IMR-90 (cell line): Measurements from ENCODE around the gene WDR5. TPM values are rescaled to one million over a fixed set of nuclear protein-coding genes. Genes with fewer than 3 reads are reported as not detected.

Source experiments
- ATAC-seq: fragments of 200-7000 bp; cut with Tn5 transposase; 2 replicates; pipeline ENCODE4 v1.9.1; 2020; ENCODE audit warnings: low read depth, mild to moderate bottlenecking, moderate library complexity
- BruUV-seq: library from RNA; stranded (reverse); fragments of 400-500 nt; replicated peaks from 2 replicates; lab custom pipeline; 2021; lab: Mats Ljungman, UMichigan
- CTCF ChIA-PET: fragments of 300-600 bp; formaldehyde crosslinking; extraction: SDS; loops from one replicate; lab custom pipeline; 2021; ENCODE audit warnings: antibody characterized with exemption; lab: Yijun Ruan, JAX
- POLR2A ChIA-PET: fragments of 300-600 bp; sonication (Branson Sonifier 250); formaldehyde crosslinking; loops from one replicate; lab custom pipeline; 2022; ENCODE audit warnings: antibody characterized with exemption; ENCODE audit not compliant: unreplicated experiment; lab: Charles Lee
- DNase-seq: peaks from one replicate; pipeline ENCODE4 v3.0.0; 2013
- H2AFZ ChIP-seq: replicated peaks from 2 replicates; pipeline ENCODE3; 2013; ENCODE audit warnings: low read length, mild to moderate bottlenecking; ENCODE audit not compliant: poor library complexity
- H2AK5ac ChIP-seq: 2 replicates; pipeline ENCODE4 v1.6.1; 2013; ENCODE audit warnings: low read depth, low read length, inconsistent platforms
- H2AK9ac ChIP-seq: replicated peaks from 2 replicates; pipeline ENCODE3; 2013; ENCODE audit warnings: mild to moderate bottlenecking, low read depth, low read length, moderate library complexity; ENCODE audit not compliant: poor library complexity
- H2BK120ac ChIP-seq: 2 replicates; pipeline ENCODE4 v1.6.1; 2013; ENCODE audit warnings: low read depth, low read length, inconsistent platforms
- H2BK15ac ChIP-seq: 3 replicates; pipeline ENCODE4 v1.6.1; 2013; ENCODE audit warnings: low read depth, low read length, inconsistent platforms
- H2BK20ac ChIP-seq: 2 replicates; pipeline ENCODE4 v1.6.1; 2013; ENCODE audit warnings: low read depth, mild to moderate bottlenecking, inconsistent platforms, low read length, moderate library complexity
- H2BK5ac ChIP-seq: 2 replicates; pipeline ENCODE4 v1.6.1; 2013; ENCODE audit warnings: mild to moderate bottlenecking, low read depth, low read length, inconsistent platforms; ENCODE audit not compliant: poor library complexity, severe bottlenecking
- H3K14ac ChIP-seq: replicated peaks from 2 replicates; pipeline ENCODE4 v1.6.1; 2013; ENCODE audit warnings: low read depth, low read length, inconsistent platforms
- H3K18ac ChIP-seq: 2 replicates; pipeline ENCODE4 v1.6.1; 2013; ENCODE audit warnings: low read depth, low read length, control low read depth
- H3K23ac ChIP-seq: 2 replicates; pipeline ENCODE4 v1.6.1; 2013; ENCODE audit warnings: low read depth, low read length, inconsistent platforms
- H3K27ac ChIP-seq: 2 replicates; pipeline ENCODE4 v1.5.1; 2013; ENCODE audit warnings: mild to moderate bottlenecking, control low read depth, low read length; ENCODE audit not compliant: insufficient read depth
- H3K27me3 ChIP-seq: 2 replicates; pipeline ENCODE4 v1.6.1; 2013; ENCODE audit warnings: low read length; ENCODE audit not compliant: control insufficient read depth, insufficient read depth
- H3K36me3 ChIP-seq: 2 replicates; pipeline ENCODE4 v1.6.1; 2013; ENCODE audit warnings: low read length, mixed read lengths; ENCODE audit not compliant: control insufficient read depth, insufficient read depth
- H3K4ac ChIP-seq: 2 replicates; pipeline ENCODE4 v1.6.1; 2013; ENCODE audit warnings: low read depth, low read length, inconsistent platforms
- H3K4me1 ChIP-seq: 2 replicates; pipeline ENCODE4 v1.6.1; 2013; ENCODE audit warnings: low read length, mixed read lengths; ENCODE audit not compliant: control insufficient read depth, insufficient read depth
- H3K4me2 ChIP-seq: 2 replicates; pipeline ENCODE4 v1.6.1; 2013; ENCODE audit warnings: low read depth, mild to moderate bottlenecking, control low read depth, low read length, moderate library complexity
- H3K4me3 ChIP-seq: 2 replicates; pipeline ENCODE4 v1.5.1; 2013; ENCODE audit warnings: low read depth, mild to moderate bottlenecking, control low read depth, low read length, moderate library complexity; ENCODE audit not compliant: insufficient read depth
- H3K56ac ChIP-seq: 2 replicates; pipeline ENCODE4 v1.6.1; 2013; ENCODE audit warnings: low read length, inconsistent platforms; ENCODE audit not compliant: insufficient read depth; ENCODE audit errors: extremely low read depth
- H3K79me1 ChIP-seq, 2 experiments: 2 replicates each; pipeline ENCODE4 v1.6.1; 2013; ENCODE audit warnings: low read length in 2 of 2, inconsistent platforms in 1 of 2, low read depth in 1 of 2
- H3K9ac ChIP-seq: 2 replicates; pipeline ENCODE4 v1.6.1; 2013; ENCODE audit warnings: low read depth, low read length, control low read depth
- H3K9me1 ChIP-seq: 2 replicates; pipeline ENCODE4 v1.6.1; 2013; ENCODE audit warnings: low read length, inconsistent platforms; ENCODE audit not compliant: insufficient read depth
- H3K9me3 ChIP-seq: 2 replicates; pipeline ENCODE4 v1.6.1; 2013; ENCODE audit warnings: low read length; ENCODE audit not compliant: control insufficient read depth, insufficient read depth
- H4K20me1 ChIP-seq: 2 replicates; pipeline ENCODE4 v1.6.1; 2013; ENCODE audit warnings: low read length, inconsistent platforms; ENCODE audit not compliant: insufficient read depth
- H4K5ac ChIP-seq: 2 replicates; pipeline ENCODE4 v1.6.1; 2013; ENCODE audit warnings: mild to moderate bottlenecking, low read depth, low read length, control low read depth
- H4K8ac ChIP-seq, 2 experiments: 2 replicates each; pipeline ENCODE4 v1.6.1; 2013; ENCODE audit warnings: low read depth in 2 of 2, low read length in 2 of 2, control low read depth in 1 of 2, inconsistent platforms in 1 of 2
- H4K91ac ChIP-seq: 2 replicates; pipeline ENCODE4 v1.6.1; 2013; ENCODE audit warnings: low read depth, low read length, inconsistent platforms; ENCODE audit not compliant: insufficient read depth
- ELK1 ChIP-seq: fragments of 150-350 bp; IDR thresholded peaks from 2 replicates; pipeline ENCODE4 v1.6.1; 2016; ENCODE audit warnings: low read depth, mild to moderate bottlenecking, low read length, moderate library complexity, borderline replicate concordance
- MAFK ChIP-seq: IDR thresholded peaks from 2 replicates; pipeline ENCODE4 v1.6.1; 2012; ENCODE audit warnings: low read depth, low read length, improper control_type of control experiment
- MXI1 ChIP-seq: IDR thresholded peaks from 2 replicates; pipeline ENCODE4 v1.6.1; 2012; ENCODE audit warnings: low read depth, mild to moderate bottlenecking, low read length, moderate library complexity, borderline replicate concordance
- POLR2A ChIP-seq: IDR thresholded peaks from 2 replicates; pipeline ENCODE4 v1.6.1; 2012; ENCODE audit warnings: mild to moderate bottlenecking, low read depth, low read length
- WGBS, 2 experiments: methylation state at CpG; one replicate each; pipeline versions ENCODE4 v1.1.5 to v1.1.7; 2013; ENCODE audit warnings: missing lambda C conversion rate in 2 of 2; ENCODE audit not compliant: insufficient read length in 1 of 2; ENCODE audit errors: extremely low coverage in 2 of 2; 5-methylcytosine and 5-hydroxymethylcytosine counted together
- dilution Hi-C: fragments of 300-500 bp; cut with HindIII; formaldehyde crosslinking; loops from one replicate; pipeline ENCODE4 v1.14.3; 2018; ENCODE audit warnings: low sequenced_read_pairs; ENCODE audit not compliant: unreplicated experiment
- in situ Hi-C: fragments of 300-500 bp; cut with MboI; formaldehyde crosslinking; loops from 3 replicates; pipeline ENCODE4 v1.14.3; 2019; ENCODE audit warnings: low sequenced_read_pairs, inconsistent platforms, mixed read lengths
- intact Hi-C: fragments of 100-400 bp; cut with micrococcal nuclease; formaldehyde crosslinking; loops from 2 replicates; pipeline ENCODE4 v1.10.0; 2022
- polyA plus RNA-seq, 3 experiments: library from polyadenylated mRNA; depleted of rRNA; stranded (reverse); fragments of >200 nt; gene quantifications; 2 replicates each; pipeline ENCODE4 v1.2.3, GENCODE V29; 2012; ENCODE audit warnings: low replicate concordance in 1 of 3
- total RNA-seq: library from RNA; depleted of rRNA; stranded (reverse); fragments of >200 nt; gene quantifications from 2 replicates; pipeline ENCODE4 v1.2.3, GENCODE V29; 2012

WDR5 gene
- total and polyA plus RNA-seq, 2 of the 4 experiments (the other 2 are of a cell fraction): 18.3 to 26.6 TPM

- Histone ChIP-seq H2BK5ac (no peak overlapping the region), H3K4me1 (no peaks in the 10 kb centered on the region), H2AK9ac (no peak overlapping the region), H4K91ac (no peak overlapping the region), H2BK15ac (no peak overlapping the region), H3K79me1 (peaks cover 4 to 9% of the 10 kb centered on the region in 2 experiments; a peak in 2 of 4 replicates), H3K36me3 (peaks cover 70% of the 10 kb centered on the region), H3K9me1 (no peaks in the 10 kb centered on the region), H3K14ac (no peak overlapping the region), H3K27ac (no peak overlapping the region), H4K8ac (no peak overlapping the region), H2BK20ac (no peak overlapping the region), H4K5ac (no peak overlapping the region), H3K27me3 (no peaks in the 10 kb centered on the region), H3K4me2 (no peak overlapping the region), H3K4ac (no peak overlapping the region), H3K23ac (no peak overlapping the region), H4K20me1 (no peaks in the 10 kb centered on the region; the same call in 1 of the 2 replicates), H3K9ac (no peak overlapping the region), H2AFZ (no peak overlapping the region), H2AK5ac (no peak overlapping the region), H3K4me3 (no peak overlapping the region), H2BK120ac (no peak overlapping the region), H3K18ac (no peak overlapping the region), H3K56ac (no peak overlapping the region), H3K9me3 (no peaks in the 10 kb centered on the region)
- POLR2A ChIA-PET: no interaction called here
- TF ChIP-seq ELK1 (no peak), MAFK (no peak), POLR2A (no peak), MXI1 (no peak)
- WGBS, 2 experiments: 94% methylated on average over 10 of the region's 20 CpGs; no CpG with 5 or more reads in 1 of the 2 experiments
- in situ Hi-C loops: no loop called here
- BruUV-seq: no TSS peak
- no peak for ATAC-seq
- CTCF ChIA-PET: no interaction called here
- intact Hi-C loops: no loop called here
- dilution Hi-C loops: no loop called here
- DNase-seq: no peak
These were observed 20.0 kb downstream of the WDR5 start for GRCh38 chr9:134155812-134156377.
